Activated naive CD8-positive, alpha-beta T cell treated with anti-CD3 and anti-CD28 coated beads, Interleukin-2, amount 10 ng/mL, durations not matched to agents 7 days and 5 days (primary cell): ENCODE data around the gene GABBR2. TPM values are rescaled to one million over a fixed set of nuclear protein-coding genes. Genes with fewer than 3 reads are reported as not detected.
A peak's percentile ranks its signal among the peaks of the same experiment; 100 is the strongest.

Experiments used
- ATAC-seq: fragments of 150-1000 bp; cut with Tn5 transposase; one replicate; pipeline ENCODE4 v1.10.0; 2021; ENCODE audit warnings: low read depth, moderate library complexity
- POLR2A ChIA-PET: fragments of 350-600 bp; sonication (Branson Sonifier 250); formaldehyde crosslinking; loops from one replicate; lab custom pipeline; 2021; ENCODE audit warnings: antibody characterized with exemption; lab: Charles Lee
- DNase-seq: peaks from one replicate; pipeline ENCODE4 v3.0.0; 2021
- H3K27ac Mint-ChIP-seq: one replicate; pipeline ENCODE4 v1.8.0; 2022; ENCODE audit warnings: mild to moderate bottlenecking, mixed read lengths
- H3K27me3 Mint-ChIP-seq: one replicate; pipeline ENCODE4 v1.8.0; 2022; ENCODE audit warnings: mild to moderate bottlenecking, moderate library complexity, mixed read lengths
- H3K36me3 Mint-ChIP-seq: one replicate; pipeline ENCODE4 v1.8.0; 2021; ENCODE audit warnings: mild to moderate bottlenecking, mixed read lengths
- H3K4me1 Mint-ChIP-seq: one replicate; pipeline ENCODE4 v1.8.0; 2021; ENCODE audit warnings: mixed read lengths
- H3K4me3 Mint-ChIP-seq: one replicate; pipeline ENCODE4 v1.8.0; 2022; ENCODE audit warnings: mild to moderate bottlenecking, moderate library complexity, mixed read lengths
- H3K9me3 Mint-ChIP-seq: one replicate; pipeline ENCODE4 v1.8.0; 2021; ENCODE audit warnings: mixed read lengths
- total RNA-seq, 2 experiments: library from RNA; stranded (reverse); gene quantifications; one replicate each; pipeline ENCODE4 v1.2.3, GENCODE V29; 2021

GABBR2 gene
- total RNA-seq, 2 experiments from 2014 or later, result not detected

GRCh38 chr9:98254228-98255060, 454.3 kb downstream of the GABBR2 start:
- Mint-ChIP-seq H3K4me3 (peak overlapping the region; percentile 98), H3K36me3 (no peaks in the 10 kb centered on the region), H3K4me1 (peaks cover 15% of the 10 kb centered on the region), H3K9me3 (no peaks in the 10 kb centered on the region), H3K27me3 (peaks cover 6% of the 10 kb centered on the region), H3K27ac (no peak overlapping the region)
- ATAC-seq (no peak), DNase-seq (no peak)
- POLR2A ChIA-PET, result interaction anchor here (1.1 to 3.0 kb wide), 8 partner anchors 14 to 332 kb away, joined by 4 to 35 read pairs (median 22); partner anchors contain the start of genes CORO2A, NANS, TRIM14 and TRMO

DNA sequence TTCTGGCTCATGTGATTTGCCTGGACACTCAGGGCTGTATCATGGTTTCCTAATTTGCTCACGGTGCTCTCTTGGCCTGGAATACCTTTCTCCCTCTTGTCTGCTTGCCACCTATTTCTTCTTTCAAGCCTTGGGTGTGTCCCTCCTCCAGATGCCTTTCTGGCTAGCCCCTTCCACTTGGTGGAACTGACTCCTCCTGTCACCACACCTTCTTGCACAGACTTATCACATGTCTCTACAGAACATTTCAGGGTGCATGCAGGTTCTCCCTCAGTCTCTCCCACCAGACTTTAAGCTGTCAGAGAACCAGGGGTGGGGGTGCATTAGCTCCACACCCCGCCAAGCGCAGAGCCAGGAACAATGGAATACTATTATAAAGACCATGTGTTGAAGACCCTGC, 455.2 kb downstream of the GABBR2 start:
- Mint-ChIP-seq H3K36me3 (no peaks in the 10 kb centered on the region), H3K4me1 (peaks cover 17% of the 10 kb centered on the region), H3K9me3 (no peaks in the 10 kb centered on the region), H3K4me3 (no peak overlapping the region), H3K27me3 (peaks cover 6% of the 10 kb centered on the region), H3K27ac (no peak overlapping the region)
- DNase-seq (no peak), ATAC-seq (no peak)
- POLR2A ChIA-PET, result no interaction called here

DNA sequence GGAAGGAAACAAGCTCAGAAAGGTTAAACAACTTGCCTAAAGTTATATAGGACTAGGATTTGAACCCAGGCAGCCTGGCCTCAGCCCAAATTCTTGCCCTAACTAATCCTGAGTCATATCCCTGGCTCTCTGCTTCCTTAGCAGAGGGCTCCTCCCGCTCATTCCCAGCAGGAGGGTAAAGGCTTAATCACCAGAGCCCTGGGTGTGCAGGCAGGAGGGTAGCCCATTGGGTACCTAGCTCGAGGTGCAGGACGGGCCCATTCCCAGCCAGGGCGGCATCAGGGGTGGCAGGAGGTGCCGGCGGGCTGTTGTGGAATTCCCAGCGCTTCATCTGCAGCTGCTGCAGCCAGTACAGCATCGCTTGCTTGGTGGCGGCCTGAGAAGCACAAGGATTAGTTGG, 457.2 kb downstream of the GABBR2 start:
- H3K4me3 Mint-ChIP-seq, result no peak overlapping the region
- ATAC-seq, result no peak
- DNase-seq, result no peak
- POLR2A ChIA-PET, result no interaction called here
- no peak overlapping the region for H3K27ac Mint-ChIP-seq
- H3K36me3 Mint-ChIP-seq, result no peaks in the 10 kb centered on the region
- H3K27me3 Mint-ChIP-seq, result peaks cover 6% of the 10 kb centered on the region
- H3K4me1 Mint-ChIP-seq, result peaks cover 16% of the 10 kb centered on the region
- H3K9me3 Mint-ChIP-seq, result no peaks in the 10 kb centered on the region

DNA sequence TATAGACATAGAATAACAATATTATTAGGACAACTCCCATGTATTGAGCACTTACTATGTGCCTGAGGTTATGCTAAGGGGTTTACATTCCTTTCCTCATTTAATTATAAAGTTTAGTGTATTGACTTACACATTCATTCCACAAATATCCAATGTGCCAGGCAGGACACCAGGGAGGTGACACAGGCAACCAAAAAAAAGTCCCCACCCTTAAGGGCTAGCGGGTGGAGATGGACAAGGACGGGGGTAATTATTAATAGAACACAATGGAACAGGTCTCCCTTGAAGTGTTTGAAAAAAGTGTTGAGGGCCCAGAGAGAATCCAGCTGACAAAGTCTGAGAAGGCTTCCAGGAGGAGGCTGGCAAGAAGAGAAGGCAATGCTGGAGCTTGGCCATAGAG, 459.0 kb downstream of the GABBR2 start:
- H3K27me3 Mint-ChIP-seq, result peaks cover 6% of the 10 kb centered on the region
- no peak for DNase-seq
- H3K4me1 Mint-ChIP-seq, result peaks cover 14% of the 10 kb centered on the region
- no peaks in the 10 kb centered on the region for H3K9me3 Mint-ChIP-seq
- POLR2A ChIA-PET, result no interaction called here
- H3K36me3 Mint-ChIP-seq, result no peaks in the 10 kb centered on the region
- ATAC-seq, result no peak
- no peak overlapping the region for H3K27ac Mint-ChIP-seq
- no peak overlapping the region for H3K4me3 Mint-ChIP-seq

DNA sequence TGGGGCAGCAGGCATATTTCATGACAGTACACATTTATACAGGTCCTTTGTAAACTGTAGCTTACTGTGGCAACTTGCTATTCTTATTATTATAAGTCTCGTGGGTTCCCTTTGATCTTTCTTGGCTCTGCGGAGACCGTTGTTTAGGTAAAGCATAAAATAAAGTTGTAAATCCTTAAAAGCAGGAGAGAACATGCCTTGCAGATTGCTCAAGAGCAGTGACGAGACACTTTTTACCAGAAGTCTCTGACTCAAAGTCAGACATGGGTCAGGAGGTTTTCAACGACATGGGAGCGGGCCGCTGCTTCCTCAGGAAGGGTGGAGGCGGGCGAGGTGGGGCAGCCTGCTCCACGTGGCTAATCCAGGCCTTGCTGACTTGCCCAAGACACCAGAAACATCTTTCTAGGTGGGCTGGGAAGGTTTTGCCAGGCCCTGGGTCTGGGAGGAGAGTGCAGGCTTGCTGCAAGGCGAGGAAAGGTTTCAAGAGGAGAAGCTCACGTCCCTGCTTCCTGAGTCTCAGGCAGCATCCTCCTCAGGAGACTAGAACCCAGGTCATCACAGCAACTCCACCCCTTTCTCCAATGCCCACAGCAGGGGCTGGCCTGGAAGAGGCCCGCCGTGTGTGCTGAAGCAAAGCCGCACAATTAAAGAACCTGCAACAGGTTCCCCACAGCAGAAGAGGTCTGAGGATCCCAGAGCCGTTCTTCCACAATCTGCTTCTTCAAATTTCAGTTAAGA, 459.8 kb downstream of the GABBR2 start:
- Mint-ChIP-seq H3K4me3 (no peak overlapping the region), H3K9me3 (no peaks in the 10 kb centered on the region), H3K4me1 (peaks cover 10% of the 10 kb centered on the region), H3K36me3 (no peaks in the 10 kb centered on the region), H3K27me3 (peaks cover 1% of the 10 kb centered on the region), H3K27ac (no peak overlapping the region)
- DNase-seq (no peak), ATAC-seq (no peak)
- POLR2A ChIA-PET, result no interaction called here

GRCh38 chr9:98247831-98248657, 460.7 kb downstream of the GABBR2 start:
- no peak overlapping the region for H3K27ac Mint-ChIP-seq
- no peak for ATAC-seq
- POLR2A ChIA-PET, result no interaction called here
- peaks cover 5% of the 10 kb centered on the region for H3K4me1 Mint-ChIP-seq
- no peak for DNase-seq
- H3K36me3 Mint-ChIP-seq, result no peaks in the 10 kb centered on the region
- H3K9me3 Mint-ChIP-seq, result no peaks in the 10 kb centered on the region
- H3K4me3 Mint-ChIP-seq, result no peak overlapping the region
- no peaks in the 10 kb centered on the region for H3K27me3 Mint-ChIP-seq

DNA sequence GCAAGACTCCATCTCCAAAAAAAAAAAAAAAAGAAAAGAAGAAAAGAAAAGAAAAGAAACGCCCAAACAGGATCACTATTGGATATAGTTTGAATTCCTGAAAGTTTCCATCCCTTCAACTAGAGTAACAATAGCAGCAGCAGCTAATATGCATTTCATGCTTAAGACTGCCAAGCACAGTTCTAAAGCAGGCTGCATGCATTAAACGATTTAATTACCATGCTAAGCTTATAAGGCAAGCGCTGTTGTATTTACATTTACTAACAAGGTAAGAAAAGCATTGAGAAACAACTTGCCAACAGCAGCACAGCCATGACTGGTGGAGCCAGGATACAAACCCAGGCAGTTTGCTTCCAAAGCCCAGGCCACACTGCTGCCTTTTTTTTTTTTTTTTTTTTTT, 466.3 kb downstream of the GABBR2 start:
- Mint-ChIP-seq H3K27me3 (no peaks in the 10 kb centered on the region), H3K4me1 (peaks cover 3% of the 10 kb centered on the region), H3K36me3 (peaks cover 3% of the 10 kb centered on the region), H3K4me3 (no peak overlapping the region), H3K27ac (no peak overlapping the region), H3K9me3 (no peaks in the 10 kb centered on the region)
- POLR2A ChIA-PET, result interaction anchor here (0.9 kb wide), 1 partner anchor 140 kb away, joined by 4 read pairs; no protein-coding TSS in a partner anchor
- ATAC-seq (no peak), DNase-seq (no peak)

DNA sequence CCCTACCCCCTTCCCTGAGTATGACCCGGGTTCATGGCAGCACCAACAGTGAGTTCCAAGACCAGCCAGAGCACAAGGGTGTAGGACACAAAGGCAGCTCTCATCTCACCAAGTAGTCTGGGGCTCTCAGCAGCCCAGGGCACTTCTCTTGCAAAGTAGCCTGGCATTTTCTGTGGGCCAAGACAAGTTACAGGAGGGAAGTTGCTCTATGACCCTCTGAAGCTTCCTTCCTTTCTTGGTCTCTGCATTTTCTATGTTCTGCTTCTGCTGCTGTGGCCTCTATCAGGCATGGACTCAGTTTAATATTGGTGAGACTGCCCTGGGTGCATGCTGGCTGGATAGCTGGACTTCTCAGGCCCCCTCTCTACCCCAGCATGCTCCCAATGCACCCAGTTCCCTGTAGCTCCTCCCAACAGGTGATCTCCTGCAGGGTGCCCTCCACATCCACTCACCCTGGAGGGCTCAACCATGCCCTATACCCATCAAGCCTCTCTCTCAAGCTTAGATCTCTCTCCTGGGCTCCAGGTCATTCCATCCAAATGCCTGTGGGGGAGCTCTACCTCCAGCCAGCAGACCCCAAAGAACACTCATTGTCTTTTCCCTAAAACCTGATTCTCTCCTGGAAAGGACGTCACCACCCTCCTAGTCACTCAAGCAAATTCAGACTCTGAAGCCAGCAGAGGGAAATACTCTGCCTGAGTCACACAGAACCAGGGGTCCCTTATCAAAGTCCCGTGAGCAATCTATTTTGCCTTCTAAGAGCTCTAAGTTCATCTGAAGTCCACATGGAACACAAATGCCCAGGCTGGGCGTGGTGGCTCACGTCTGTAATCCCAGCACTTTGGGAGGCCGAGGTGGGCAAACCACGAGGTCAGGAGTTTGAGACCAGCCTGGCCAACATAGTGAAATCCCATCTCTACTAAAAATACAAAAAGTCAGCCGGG, 467.1 kb downstream of the GABBR2 start:
- H3K27ac Mint-ChIP-seq, result no peak overlapping the region
- peaks cover 3% of the 10 kb centered on the region for H3K36me3 Mint-ChIP-seq
- peaks cover 2% of the 10 kb centered on the region for H3K4me1 Mint-ChIP-seq
- H3K9me3 Mint-ChIP-seq, result no peaks in the 10 kb centered on the region
- POLR2A ChIA-PET, result interaction anchor here (0.5 to 1.6 kb wide), 3 partner anchors 13 to 139 kb away, joined by 4 to 13 read pairs (median 4); partner anchors contain the start of gene TBC1D2
- no peaks in the 10 kb centered on the region for H3K27me3 Mint-ChIP-seq
- DNase-seq (no peak), ATAC-seq (no peak)
- no peak overlapping the region for H3K4me3 Mint-ChIP-seq

DNA sequence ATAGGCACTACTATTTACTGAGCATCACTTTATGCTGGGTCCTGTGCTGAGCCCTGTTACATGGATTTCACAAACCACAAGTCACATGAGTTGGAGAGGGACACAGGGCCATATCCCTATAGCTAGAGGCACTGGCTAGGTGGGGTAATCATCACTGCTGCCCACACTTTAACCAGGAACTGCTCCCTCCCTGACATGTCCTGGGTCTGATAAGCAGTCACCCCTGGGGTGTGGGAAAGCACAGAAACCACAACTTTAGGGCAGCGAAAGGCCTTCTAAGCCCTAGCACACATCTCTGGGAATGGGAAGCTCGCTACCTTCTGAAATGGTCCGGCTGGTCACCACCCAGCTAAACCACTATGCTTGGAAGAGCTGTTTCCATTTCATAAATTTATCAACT, 468.3 kb downstream of the GABBR2 start:
- Mint-ChIP-seq H3K4me1 (no peaks in the 10 kb centered on the region), H3K9me3 (no peaks in the 10 kb centered on the region), H3K27me3 (no peaks in the 10 kb centered on the region), H3K36me3 (peaks cover 3% of the 10 kb centered on the region), H3K4me3 (no peak overlapping the region), H3K27ac (no peak overlapping the region)
- no peak for ATAC-seq
- POLR2A ChIA-PET, result interaction anchor here (1.6 kb wide), 1 partner anchor 15 kb away, joined by 4 read pairs; the partner anchor contains the start of gene TBC1D2
- DNase-seq, result peak; percentile 1

Other genes starting within 250 kb of the GABBR2 start
- gene ANKS6, start 87.6 kb upstream of the GABBR2 start, total RNA-seq, result 1 to 10 TPM; 8.2 to 9.5 TPM
- gene GALNT12, start 98.7 kb upstream of the GABBR2 start, total RNA-seq, result 10 to 100 TPM; 12.2 to 12.6 TPM
- gene COL15A1, start 235.0 kb upstream of the GABBR2 start, total RNA-seq, result under 1 TPM; 0.20 to 0.42 TPM